Measurements from ENCODE around the gene PARN. TPM values are rescaled to one million over a fixed set of nuclear protein-coding genes. Genes with fewer than 3 reads are reported as not detected.

PARN gene
- total and polyA plus RNA-seq, 2 of the 4 experiments (the other 2 are of a cell fraction) = 24.6 to 25.1 TPM

DNA sequence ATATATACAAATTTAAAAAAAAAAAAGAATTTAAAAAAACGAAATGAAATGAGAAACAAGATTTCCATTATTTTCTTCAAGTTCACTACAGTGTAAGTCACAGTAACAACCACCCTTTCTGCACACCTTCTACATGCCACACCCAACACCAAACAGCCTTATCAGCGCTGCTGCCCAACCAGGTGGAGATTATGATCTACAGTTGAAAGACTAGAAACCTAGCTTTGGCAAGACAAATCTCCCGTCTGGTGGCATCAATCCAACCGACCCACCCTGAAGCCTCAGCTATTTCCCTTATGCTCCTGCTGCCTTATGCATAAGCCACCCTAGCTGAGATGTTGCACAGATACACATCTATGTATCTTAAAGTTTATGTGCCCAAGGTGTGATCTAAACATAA lies 60.8 kb downstream of the PARN start:
- H3K9ac ChIP-seq (ENCODE audit: low read depth, low read length) = no peak overlapping the region

More for the DNA sequence above, 60.8 kb downstream of the PARN start:
- TF ChIP-seq MAFK (IDR thresholded peaks at IDR 0.05; ENCODE audit: low read depth, low read length) (no peak), CHD1 (IDR thresholded peaks at IDR 0.05; ENCODE audit: low read depth, low read length) (no peak)
- Histone ChIP-seq H2BK5ac (ENCODE audit: low read depth, low read length, poor library complexity, severe bottlenecking) (no peak overlapping the region), H4K8ac (ENCODE audit: low read depth in 2 of 2, low read length in 2 of 2) (no peak overlapping the region), H3K14ac (replicated peaks; ENCODE audit: low read depth, low read length) (no peak overlapping the region), H2BK20ac (ENCODE audit: low read depth, low read length) (no peak overlapping the region), H3K4me3 (ENCODE audit: insufficient read depth, low read depth, low read length) (no peak overlapping the region), H3K56ac (ENCODE audit: extremely low read depth, insufficient read depth, low read length) (no peak overlapping the region), H3K27me3 (ENCODE audit: control insufficient read depth, insufficient read depth, low read length) (no peaks in the 10 kb centered on the region), H4K20me1 (ENCODE audit: insufficient read depth, low read length) (no peaks in the 10 kb centered on the region), H3K9me1 (ENCODE audit: insufficient read depth, low read length) (peaks cover 8% of the 10 kb centered on the region; the same call in 1 of the 2 replicates), H3K36me3 (ENCODE audit: control insufficient read depth, insufficient read depth, low read length) (no peaks in the 10 kb centered on the region), H2AFZ (replicated peaks; ENCODE audit: low read length, poor library complexity) (no peak overlapping the region), H3K4ac (ENCODE audit: low read depth, low read length) (no peak overlapping the region), H4K5ac (ENCODE audit: low read depth, low read length) (no peak overlapping the region), H2AK9ac (replicated peaks; ENCODE audit: low read depth, low read length, poor library complexity) (no peak overlapping the region), H3K79me1 (ENCODE audit: low read depth in 1 of 2, low read length in 2 of 2) (peaks cover 0 to 4% of the 10 kb centered on the region in 2 experiments; a peak in 2 of 4 replicates), H2BK120ac (ENCODE audit: low read depth, low read length) (no peak overlapping the region), H4K91ac (ENCODE audit: insufficient read depth, low read depth, low read length) (no peak overlapping the region), H3K9me3 (ENCODE audit: control insufficient read depth, insufficient read depth, low read length) (no peaks in the 10 kb centered on the region), H2AK5ac (ENCODE audit: low read depth, low read length) (no peak overlapping the region), H3K27ac (ENCODE audit: insufficient read depth, low read length) (no peak overlapping the region), H3K18ac (ENCODE audit: low read depth, low read length) (no peak overlapping the region), H3K4me1 (ENCODE audit: control insufficient read depth, insufficient read depth, low read length) (peaks cover 5% of the 10 kb centered on the region), H3K4me2 (ENCODE audit: low read depth, low read length) (no peak overlapping the region), H3K23ac (ENCODE audit: low read depth, low read length) (no peak overlapping the region), H2BK15ac (ENCODE audit: low read depth, low read length) (no peak overlapping the region)
- in situ Hi-C loops (cut with MboI; ENCODE audit: low sequenced_read_pairs) (no loop called here), intact Hi-C loops (cut with micrococcal nuclease) (no loop called here), dilution Hi-C loops (cut with HindIII; ENCODE audit: low sequenced_read_pairs, unreplicated experiment) (no loop called here)
- POLR2A ChIA-PET (ENCODE audit: unreplicated experiment) = no interaction called here
- no TSS peak for BruUV-seq (replicated peaks)
- DNase-seq (no peak), ATAC-seq (ENCODE audit: low read depth) (no peak)
- CTCF ChIA-PET = interaction anchor here (0.6 kb wide), 1 partner anchor 230 kb away, joined by 4 read pairs; no protein-coding TSS in a partner anchor
- WGBS, 2 experiments (ENCODE audit: extremely low coverage in 2 of 2, insufficient read length in 1 of 2) = no CpG with 5 or more reads among the region's 4 CpGs
